ENCODE measurements around the gene SCN2B.

Gene SCN2B

GRCh38 chr11:118132385-118133151 is 43.9 kb downstream of the SCN2B start:
- no peak for DNase-seq

- DNase-seq: no peak
These were observed 46.8 kb downstream of the SCN2B start for GRCh38 chr11:118129471-118130172.

GRCh38 chr11:118128721-118129470 is 47.5 kb downstream of the SCN2B start:
- DNase-seq: no peak

GRCh38 chr11:118128310-118128709 is 48.1 kb downstream of the SCN2B start:
- no peak for DNase-seq

DNA sequence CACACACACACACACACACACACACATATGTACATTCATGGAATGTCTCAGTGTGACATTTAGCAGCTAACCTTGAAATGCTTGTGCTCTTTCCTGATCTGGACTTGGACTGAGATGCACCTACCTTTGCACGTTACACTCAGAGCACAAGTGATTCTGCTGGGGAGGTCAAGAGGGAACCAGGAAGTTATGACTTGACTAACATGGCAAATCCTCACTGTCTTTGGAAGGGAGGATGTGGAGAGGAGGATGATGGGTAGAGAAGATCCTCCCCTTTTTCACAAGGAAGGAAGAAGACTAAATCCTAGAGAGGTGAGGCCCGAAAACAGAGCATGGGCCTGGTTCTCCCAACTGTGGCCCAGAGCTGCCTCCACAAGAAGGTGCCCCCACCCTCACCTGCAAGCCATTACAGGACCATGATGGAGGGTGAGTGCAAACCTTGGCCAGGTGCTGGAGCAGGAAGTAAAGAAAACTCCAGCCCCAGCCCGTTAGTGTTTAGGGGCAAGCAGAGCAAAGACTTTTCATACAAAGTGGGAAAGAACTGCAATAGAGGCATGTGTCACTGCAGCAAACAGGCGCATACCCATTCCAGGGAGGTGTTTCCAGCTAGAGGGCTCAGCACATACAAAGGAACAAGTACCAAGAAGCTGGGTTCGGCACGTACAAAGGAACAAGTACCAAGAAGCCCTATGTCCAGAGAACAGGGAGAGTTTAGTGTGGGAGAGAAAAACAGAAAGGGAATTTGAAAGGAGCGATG is 50.2 kb downstream of the SCN2B start:
- DNase-seq: no peak

- peak; percentile 17 for DNase-seq
These were observed 51.4 kb downstream of the SCN2B start for GRCh38 chr11:118124929-118125535.

DNA sequence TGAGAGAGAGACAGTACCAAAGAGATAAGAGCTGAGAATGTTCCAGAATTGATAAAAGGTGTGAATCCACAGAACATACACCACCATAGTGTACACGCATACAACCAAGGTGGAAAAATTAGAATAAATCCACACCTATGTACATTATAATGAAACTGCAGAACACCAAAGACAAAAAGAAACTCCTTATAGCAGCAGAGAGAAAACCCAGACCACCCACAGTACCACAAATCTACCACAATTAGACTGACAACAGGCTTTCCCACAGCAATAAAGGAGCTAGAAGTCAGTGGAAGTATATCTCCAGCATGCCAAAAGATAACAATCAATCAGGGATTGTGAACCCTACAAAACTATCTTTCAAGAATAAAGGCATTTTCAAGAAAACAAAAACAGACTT is 55.6 kb downstream of the SCN2B start:
- no peak for DNase-seq

DNA sequence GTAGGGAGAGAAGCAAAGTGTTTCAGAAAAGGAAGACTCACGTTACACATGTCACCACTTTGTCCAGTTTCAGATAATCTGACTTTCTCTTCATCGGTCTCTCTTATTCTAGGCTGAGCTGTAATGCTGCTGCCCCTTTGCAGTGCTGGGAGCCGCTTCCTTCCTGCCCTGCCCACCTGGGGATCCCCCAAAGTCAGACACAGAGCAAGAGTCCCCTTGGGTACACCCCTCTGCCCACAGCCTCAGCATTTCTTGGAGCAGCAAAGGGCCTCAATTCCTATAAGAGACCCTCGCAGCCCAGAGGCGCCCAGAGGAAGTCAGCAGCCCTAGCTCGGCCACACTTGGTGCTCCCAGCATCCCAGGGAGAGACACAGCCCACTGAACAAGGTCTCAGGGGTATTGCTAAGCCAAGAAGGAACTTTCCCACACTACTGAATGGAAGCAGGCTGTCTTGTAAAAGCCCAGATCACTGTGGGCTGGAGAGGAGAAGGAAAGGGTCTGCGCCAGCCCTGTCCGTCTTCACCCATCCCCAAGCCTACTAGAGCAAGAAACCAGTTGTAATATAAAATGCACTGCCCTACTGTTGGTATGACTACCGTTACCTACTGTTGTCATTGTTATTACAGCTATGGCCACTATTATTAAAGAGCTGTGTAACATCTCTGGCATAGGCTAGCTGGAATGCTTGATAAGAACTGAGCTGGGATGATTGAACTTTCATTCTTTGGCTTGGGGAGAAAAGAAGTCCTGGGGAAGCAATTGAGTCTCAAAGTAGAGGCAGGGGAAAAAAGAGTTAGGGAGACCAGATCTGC is 58.4 kb downstream of the SCN2B start:
- DNase-seq: no peak

DNA sequence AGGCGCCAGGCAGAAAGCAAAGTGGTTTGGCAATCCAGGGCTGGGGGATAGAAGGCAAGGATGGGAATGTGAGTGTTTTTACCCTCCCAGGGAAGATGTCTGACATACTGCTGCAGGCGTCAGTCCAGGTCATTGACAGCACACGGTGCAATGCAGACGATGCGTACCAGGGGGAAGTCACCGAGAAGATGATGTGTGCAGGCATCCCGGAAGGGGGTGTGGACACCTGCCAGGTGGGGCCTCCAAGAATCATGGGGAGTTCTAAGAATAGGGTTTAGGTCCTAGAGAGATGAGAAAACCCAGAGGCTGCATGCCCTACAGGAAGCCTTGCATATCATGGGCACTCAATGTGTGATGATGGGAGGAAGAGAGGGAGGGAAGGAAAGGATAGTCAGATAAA is 61.4 kb downstream of the SCN2B start:
- DNase-seq: no peak

GRCh38 chr11:118114266-118114665 is 62.2 kb downstream of the SCN2B start:
- no peak for DNase-seq

DNA sequence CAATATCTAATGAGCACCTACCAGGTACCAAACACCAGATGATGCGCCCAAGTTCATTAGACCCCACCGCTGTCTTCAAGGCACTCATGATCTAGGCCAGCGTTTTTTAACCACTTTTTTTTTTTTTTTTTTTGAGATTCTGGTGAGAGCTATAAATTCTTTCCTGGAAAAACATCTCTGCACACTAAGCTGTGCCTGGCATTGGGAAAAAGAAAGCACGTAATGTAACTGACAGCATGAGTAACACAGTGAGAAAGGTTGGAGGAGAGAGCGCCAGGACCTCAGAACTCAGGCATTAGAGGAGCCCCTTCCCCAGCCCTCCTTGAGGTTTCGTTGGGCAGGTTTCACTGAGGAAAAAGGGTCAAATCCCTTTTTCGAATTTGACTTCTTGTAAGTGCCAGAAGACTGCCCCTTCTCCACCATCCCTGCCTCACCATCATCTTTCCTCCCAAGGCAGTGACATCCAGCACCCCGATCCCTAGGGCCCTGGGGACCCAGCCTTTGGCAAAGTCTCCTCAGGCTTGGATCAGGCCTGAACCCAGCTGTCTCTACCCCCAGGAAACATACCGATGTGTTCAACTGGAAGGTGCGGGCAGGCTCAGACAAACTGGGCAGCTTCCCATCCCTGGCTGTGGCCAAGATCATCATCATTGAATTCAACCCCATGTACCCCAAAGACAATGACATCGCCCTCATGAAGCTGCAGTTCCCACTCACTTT is 63.6 kb downstream of the SCN2B start:
- DNase-seq: no peak
